IMR-90 (cell line): ENCODE data around the gene UTP4.

ENCODE experiments used
- BHLHE40 ChIP-seq: fragments of 150-350 bp; IDR thresholded peaks from 2 replicates; pipeline ENCODE4 v1.6.1; 2016; ENCODE audit warnings: mild to moderate bottlenecking, low read depth, low read length
- POLR2A ChIP-seq: IDR thresholded peaks from 2 replicates; pipeline ENCODE4 v1.6.1; 2012; ENCODE audit warnings: mild to moderate bottlenecking, low read depth, low read length
- SMC3 ChIP-seq: fragments of 150-350 bp; IDR thresholded peaks from 2 replicates; pipeline ENCODE4 v1.6.1; 2016; ENCODE audit warnings: low read depth, mild to moderate bottlenecking, antibody characterized with exemption, low read length, moderate library complexity
- TF ChIP-seq, protein P1 (sequence below): conservative IDR thresholded peaks from 2 replicates; pipeline ENCODE4 v1.5.1; 2012; ENCODE audit warnings: mild to moderate bottlenecking, low read depth, low read length, improper control_type of control experiment

DNA sequence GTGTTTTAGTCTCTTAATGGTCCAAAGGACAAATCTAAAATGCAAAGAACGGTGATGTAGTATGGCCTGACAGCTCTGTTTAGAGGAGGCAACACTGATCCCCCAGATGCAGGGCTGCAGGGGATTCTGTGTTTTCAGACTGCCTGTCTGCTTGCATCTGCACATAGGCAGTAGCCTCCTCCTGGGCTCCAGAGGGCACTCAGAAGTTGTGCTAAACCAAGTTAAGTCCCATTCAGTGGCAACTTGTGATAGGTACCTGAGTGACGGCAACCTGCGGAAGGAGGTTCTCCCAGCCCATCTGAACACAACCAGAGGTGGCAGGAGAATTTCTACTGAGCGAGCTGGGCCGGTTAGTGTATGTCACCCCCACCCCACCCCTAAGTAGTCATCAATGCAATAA, 17.1 kb upstream of the UTP4 start:
- TF ChIP-seq, protein P1, sequence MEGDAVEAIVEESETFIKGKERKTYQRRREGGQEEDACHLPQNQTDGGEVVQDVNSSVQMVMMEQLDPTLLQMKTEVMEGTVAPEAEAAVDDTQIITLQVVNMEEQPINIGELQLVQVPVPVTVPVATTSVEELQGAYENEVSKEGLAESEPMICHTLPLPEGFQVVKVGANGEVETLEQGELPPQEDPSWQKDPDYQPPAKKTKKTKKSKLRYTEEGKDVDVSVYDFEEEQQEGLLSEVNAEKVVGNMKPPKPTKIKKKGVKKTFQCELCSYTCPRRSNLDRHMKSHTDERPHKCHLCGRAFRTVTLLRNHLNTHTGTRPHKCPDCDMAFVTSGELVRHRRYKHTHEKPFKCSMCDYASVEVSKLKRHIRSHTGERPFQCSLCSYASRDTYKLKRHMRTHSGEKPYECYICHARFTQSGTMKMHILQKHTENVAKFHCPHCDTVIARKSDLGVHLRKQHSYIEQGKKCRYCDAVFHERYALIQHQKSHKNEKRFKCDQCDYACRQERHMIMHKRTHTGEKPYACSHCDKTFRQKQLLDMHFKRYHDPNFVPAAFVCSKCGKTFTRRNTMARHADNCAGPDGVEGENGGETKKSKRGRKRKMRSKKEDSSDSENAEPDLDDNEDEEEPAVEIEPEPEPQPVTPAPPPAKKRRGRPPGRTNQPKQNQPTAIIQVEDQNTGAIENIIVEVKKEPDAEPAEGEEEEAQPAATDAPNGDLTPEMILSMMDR, result no peak
- TF ChIP-seq SMC3 (no peak), BHLHE40 (no peak), POLR2A (no peak)
